Mucosa of rectum (tissue), 2 donors: ENCODE results near the gene IP6K3.
A peak's percentile ranks its signal among the peaks of the same experiment; 100 is the strongest.

Experiments
- H3K27ac ChIP-seq, 2 donors: one replicate each; pipeline ENCODE4 v1.7.0; 2013; ENCODE audit warnings: inconsistent platforms in 2 of 2, low read depth in 2 of 2, low read length in 2 of 2
- H3K27me3 ChIP-seq, 2 donors: one replicate each; pipeline ENCODE4 v1.7.0; 2013; ENCODE audit warnings: low read length in 2 of 2; ENCODE audit not compliant: control insufficient read depth in 2 of 2, insufficient read depth in 2 of 2
- H3K36me3 ChIP-seq, 2 donors: one replicate each; pipeline ENCODE4 v1.7.0; 2013; ENCODE audit warnings: low read length in 2 of 2; ENCODE audit not compliant: control insufficient read depth in 2 of 2, insufficient read depth in 2 of 2
- H3K4me1 ChIP-seq, 2 donors: one replicate each; pipeline ENCODE4 v1.7.0; 2013; ENCODE audit warnings: low read length in 2 of 2, mild to moderate bottlenecking in 1 of 2; ENCODE audit not compliant: control insufficient read depth in 2 of 2, insufficient read depth in 2 of 2
- H3K4me3 ChIP-seq, 2 donors: one replicate each; pipeline ENCODE4 v1.7.0; 2013; ENCODE audit warnings: low read length in 2 of 2
- H3K9ac ChIP-seq, 2 donors: one replicate each; pipeline ENCODE4 v1.7.0; 2013; ENCODE audit warnings: low read length in 2 of 2, low read depth in 1 of 2, mild to moderate bottlenecking in 1 of 2
- H3K9me3 ChIP-seq, 2 donors: one replicate each; pipeline ENCODE4 v1.7.0; 2013; ENCODE audit warnings: low read length in 2 of 2; ENCODE audit not compliant: control insufficient read depth in 2 of 2
- donor health status: healthy.
- donor health status: Normal muscosa, but diverticular disease.

IP6K3 gene

GRCh38 chr6:33693186-33694105, 53.3 kb downstream of the IP6K3 start:
- Histone ChIP-seq H3K27ac (peak overlapping the region in 1 of 2 donors; percentile 6), H3K36me3 (peaks cover 75% of the 10 kb centered on the region in 2 donors)

GRCh38 chr6:33692760-33693158, 53.9 kb downstream of the IP6K3 start:
- no peak overlapping the region for H3K9ac ChIP-seq
- peaks cover 75 to 78% of the 10 kb centered on the region in 2 donors for H3K36me3 ChIP-seq
- no peak overlapping the region for H3K4me3 ChIP-seq
- no peaks in the 10 kb centered on the region for H3K9me3 ChIP-seq
- H3K4me1 ChIP-seq: peaks cover 0 to 20% of the 10 kb centered on the region in 2 donors
- peak overlapping the region in 1 of 2 donors; percentile 43 for H3K27ac ChIP-seq
- H3K27me3 ChIP-seq: no peaks in the 10 kb centered on the region

More at GRCh38 chr6:33693186-33694105, 53.3 kb downstream of the IP6K3 start:
- Histone ChIP-seq H3K9ac (peak overlapping the region in 1 of 2 donors; percentile 8), H3K4me1 (peaks cover 0 to 20% of the 10 kb centered on the region in 2 donors), H3K9me3 (no peaks in the 10 kb centered on the region), H3K4me3 (no peak overlapping the region), H3K27me3 (no peaks in the 10 kb centered on the region)

DNA sequence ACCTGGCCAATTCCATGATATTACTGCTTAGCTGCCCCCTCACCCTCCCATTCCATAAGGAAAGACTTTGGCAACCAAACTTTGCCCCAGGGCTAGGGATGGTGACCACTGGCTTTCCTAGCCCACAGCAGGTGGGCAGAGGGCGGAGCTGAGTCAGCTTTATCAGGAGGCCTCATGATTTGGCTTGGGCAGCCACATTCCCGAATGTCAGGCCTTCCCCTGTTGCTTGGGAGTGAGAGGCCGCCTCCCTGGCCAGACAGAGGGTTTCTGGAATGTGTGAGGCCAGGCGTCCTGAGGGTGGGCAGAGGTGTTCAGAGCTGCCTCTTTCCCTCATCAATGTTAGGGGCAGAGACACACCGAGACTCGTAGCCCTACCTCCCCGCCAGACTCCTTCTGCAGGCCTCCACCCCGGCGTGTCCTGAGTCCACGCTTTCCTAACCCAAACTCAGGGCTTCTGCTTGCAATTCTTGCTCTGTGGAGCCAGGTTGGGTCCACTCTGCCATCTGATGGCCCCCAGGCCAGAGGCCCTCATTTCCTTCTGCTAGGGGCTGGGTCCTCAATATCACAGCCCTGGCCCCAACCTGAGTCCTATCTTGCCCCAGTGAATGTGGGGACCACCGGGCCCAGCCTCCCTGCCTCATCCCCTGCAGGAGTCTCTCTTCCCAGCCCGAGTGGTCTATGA, 54.5 kb downstream of the IP6K3 start:
- Histone ChIP-seq H3K9me3 (no peaks in the 10 kb centered on the region), H3K4me3 (no peak overlapping the region), H3K27ac (peak overlapping the region in 1 of 2 donors; percentile 43), H3K9ac (no peak overlapping the region), H3K27me3 (no peaks in the 10 kb centered on the region), H3K4me1 (peaks cover 0 to 20% of the 10 kb centered on the region in 2 donors), H3K36me3 (peaks cover 75 to 78% of the 10 kb centered on the region in 2 donors)

GRCh38 chr6:33691456-33692077, 55.1 kb downstream of the IP6K3 start:
- H3K27me3 ChIP-seq: no peaks in the 10 kb centered on the region
- peaks cover 0 to 20% of the 10 kb centered on the region in 2 donors for H3K4me1 ChIP-seq
- peak overlapping the region in 1 of 2 donors; percentile 43 for H3K27ac ChIP-seq
- peaks cover 75 to 77% of the 10 kb centered on the region in 2 donors for H3K36me3 ChIP-seq
- no peak overlapping the region for H3K4me3 ChIP-seq
- H3K9ac ChIP-seq: no peak overlapping the region
- no peaks in the 10 kb centered on the region for H3K9me3 ChIP-seq

- Histone ChIP-seq H3K9ac (no peak overlapping the region), H3K27ac (no peak overlapping the region), H3K27me3 (no peaks in the 10 kb centered on the region), H3K9me3 (no peaks in the 10 kb centered on the region), H3K4me3 (no peak overlapping the region), H3K36me3 (peaks cover 77 to 79% of the 10 kb centered on the region in 2 donors), H3K4me1 (peaks cover 0 to 14% of the 10 kb centered on the region in 2 donors)
Observed at GRCh38 chr6:33690766-33691165, 55.9 kb downstream of the IP6K3 start.

DNA sequence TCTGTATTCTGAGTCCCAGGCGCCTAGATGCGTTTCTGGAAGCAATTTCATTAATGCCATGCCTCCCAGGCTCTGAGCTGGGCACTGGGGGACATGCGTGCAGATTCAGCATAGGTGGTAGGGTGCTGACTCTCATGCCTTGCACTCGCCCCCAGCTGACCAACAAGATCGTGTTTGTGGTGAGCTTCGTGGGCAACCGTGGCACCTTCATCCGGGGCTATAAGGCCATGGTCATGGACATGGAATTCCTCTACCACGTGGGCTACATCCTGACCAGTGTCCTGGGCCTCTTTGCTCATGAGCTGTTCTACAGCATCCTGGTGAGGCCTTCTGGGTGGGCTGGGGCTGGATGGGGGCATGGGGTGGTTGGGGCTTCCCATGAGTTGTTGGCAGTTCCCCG, 56.8 kb downstream of the IP6K3 start:
- Histone ChIP-seq H3K9me3 (no peaks in the 10 kb centered on the region), H3K9ac (no peak overlapping the region), H3K27ac (no peak overlapping the region), H3K4me3 (no peak overlapping the region), H3K4me1 (peaks cover 0 to 10% of the 10 kb centered on the region in 2 donors), H3K36me3 (peaks cover 76 to 79% of the 10 kb centered on the region in 2 donors), H3K27me3 (no peaks in the 10 kb centered on the region)

DNA sequence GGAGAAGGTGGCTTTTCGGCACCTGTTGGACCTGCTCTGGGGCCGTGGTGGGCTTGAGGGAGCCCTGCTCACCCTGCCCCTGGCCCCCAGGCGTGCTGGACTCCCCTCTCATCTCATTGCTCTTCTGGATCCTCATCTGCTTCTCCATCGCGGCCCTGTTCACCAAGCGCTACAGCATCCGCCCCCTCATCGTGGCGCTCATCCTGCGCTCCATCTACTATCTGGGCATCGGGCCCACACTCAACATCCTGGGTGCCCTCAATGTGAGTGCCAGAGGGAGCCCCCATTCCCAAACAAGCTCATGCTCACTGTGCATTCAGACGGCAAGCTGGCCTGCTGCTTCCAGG, 57.6 kb downstream of the IP6K3 start:
- Histone ChIP-seq H3K27me3 (no peaks in the 10 kb centered on the region), H3K4me3 (no peak overlapping the region), H3K9ac (no peak overlapping the region), H3K36me3 (peaks cover 75 to 81% of the 10 kb centered on the region in 2 donors), H3K9me3 (no peaks in the 10 kb centered on the region), H3K4me1 (peaks cover 0 to 10% of the 10 kb centered on the region in 2 donors), H3K27ac (no peak overlapping the region)

GRCh38 chr6:33688451-33689147, 58.1 kb downstream of the IP6K3 start:
- H3K36me3 ChIP-seq: peaks cover 76 to 85% of the 10 kb centered on the region in 2 donors
- H3K9me3 ChIP-seq: no peaks in the 10 kb centered on the region
- H3K27me3 ChIP-seq: no peaks in the 10 kb centered on the region
- H3K4me3 ChIP-seq: no peak overlapping the region
- no peak overlapping the region for H3K9ac ChIP-seq
- no peak overlapping the region for H3K27ac ChIP-seq
- H3K4me1 ChIP-seq: peaks cover 0 to 8% of the 10 kb centered on the region in 2 donors

DNA sequence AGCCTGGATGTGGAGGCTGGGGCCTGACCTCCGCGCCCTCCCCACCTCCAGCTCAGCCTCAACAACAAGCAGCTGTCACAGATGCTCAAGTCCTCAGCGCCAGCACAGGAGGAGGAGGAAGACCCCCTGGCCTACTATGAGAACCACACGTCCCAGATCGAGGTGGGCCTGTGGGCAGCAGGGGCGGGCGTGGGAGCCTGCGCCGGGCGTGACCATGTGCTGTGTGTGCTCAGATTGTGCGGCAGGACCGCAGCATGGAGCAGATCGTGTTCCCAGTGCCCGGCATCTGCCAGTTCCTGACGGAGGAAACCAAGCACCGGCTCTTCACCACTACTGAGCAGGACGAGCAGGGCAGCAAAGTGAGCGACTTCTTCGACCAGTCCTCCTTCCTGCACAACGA, 58.7 kb downstream of the IP6K3 start:
- no peaks in the 10 kb centered on the region for H3K27me3 ChIP-seq
- no peaks in the 10 kb centered on the region for H3K9me3 ChIP-seq
- no peak overlapping the region for H3K27ac ChIP-seq
- H3K36me3 ChIP-seq: peaks cover 77 to 85% of the 10 kb centered on the region in 2 donors
- H3K9ac ChIP-seq: no peak overlapping the region
- no peak overlapping the region for H3K4me3 ChIP-seq
- peaks cover 0 to 2% of the 10 kb centered on the region in 2 donors for H3K4me1 ChIP-seq
